WTC11 (cell line): ENCODE measurements around the gene TRIM62.

Source experiments
- ATF1 ChIP-seq: sonication (generic); formaldehyde crosslinking; IDR thresholded peaks from 2 replicates; pipeline ENCODE4 v1.8.1; 2023; ENCODE audit warnings: mild to moderate bottlenecking, moderate library complexity, missing genetic modification reagents
- ATF2 ChIP-seq: sonication (generic); formaldehyde crosslinking; IDR thresholded peaks from 2 replicates; pipeline ENCODE4 v1.8.1; 2022; ENCODE audit warnings: low read depth, missing genetic modification reagents, borderline replicate concordance
- E2F1 ChIP-seq: sonication (generic); formaldehyde crosslinking; IDR thresholded peaks from 2 replicates; pipeline ENCODE4 v1.8.0; 2022; ENCODE audit warnings: mild to moderate bottlenecking, missing genetic modification reagents
- ELF4 ChIP-seq: sonication (generic); formaldehyde crosslinking; IDR thresholded peaks from 2 replicates; pipeline ENCODE4 v1.8.1; 2022; ENCODE audit warnings: low read depth, mild to moderate bottlenecking, moderate library complexity, missing genetic modification reagents
- NR3C1 ChIP-seq: sonication (generic); formaldehyde crosslinking; conservative IDR thresholded peaks from 2 replicates; pipeline ENCODE4 v1.8.1; 2023; ENCODE audit warnings: low read depth, mild to moderate bottlenecking, missing genetic modification reagents
- ZNF121 ChIP-seq: sonication (generic); formaldehyde crosslinking; IDR thresholded peaks from 2 replicates; pipeline ENCODE4 v1.8.0; 2023; ENCODE audit warnings: missing genetic modification reagents
- ZNF416 ChIP-seq: fragments of 250-450 bp; sonication (Bioruptor Pico); IDR thresholded peaks from 2 replicates; pipeline ENCODE4 v1.9.0; 2021; ENCODE audit warnings: mild to moderate bottlenecking, inconsistent platforms
- TF ChIP-seq, protein P1 (sequence below): fragments of 200-600 bp; IDR thresholded peaks from 2 replicates; pipeline ENCODE4 v1.8.0; 2022; ENCODE audit warnings: antibody characterized with exemption

DNA sequence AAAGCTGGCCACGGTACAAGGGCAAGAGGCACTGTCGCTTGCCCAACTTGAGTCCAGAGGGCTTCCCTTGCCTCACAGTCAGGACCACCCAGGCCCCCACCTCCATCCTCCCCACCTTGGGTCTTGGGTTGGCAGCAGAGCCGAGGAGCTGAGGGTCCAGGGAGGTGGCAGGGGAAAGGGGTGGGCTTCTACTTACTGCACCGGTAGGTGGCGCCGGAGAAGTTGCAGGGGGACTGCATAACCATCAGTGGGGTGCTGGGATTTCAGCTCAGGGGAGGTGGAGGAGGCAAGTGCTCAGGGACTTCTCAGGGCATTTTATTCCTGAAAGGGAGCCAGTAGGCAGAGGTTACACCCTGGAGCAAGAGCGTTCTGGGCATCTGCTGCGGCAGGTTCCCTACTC, 44.0 kb downstream of the TRIM62 start:
- TF ChIP-seq E2F1 (CRISPR knock-in tag) (no peak), ZNF416 (no peak), ZNF121 (no peak), ELF4 (CRISPR knock-in tag) (no peak), NR3C1 (CRISPR knock-in tag) (no peak), ATF2 (CRISPR knock-in tag) (no peak), ATF1 (no peak)
- TF ChIP-seq, protein P1, sequence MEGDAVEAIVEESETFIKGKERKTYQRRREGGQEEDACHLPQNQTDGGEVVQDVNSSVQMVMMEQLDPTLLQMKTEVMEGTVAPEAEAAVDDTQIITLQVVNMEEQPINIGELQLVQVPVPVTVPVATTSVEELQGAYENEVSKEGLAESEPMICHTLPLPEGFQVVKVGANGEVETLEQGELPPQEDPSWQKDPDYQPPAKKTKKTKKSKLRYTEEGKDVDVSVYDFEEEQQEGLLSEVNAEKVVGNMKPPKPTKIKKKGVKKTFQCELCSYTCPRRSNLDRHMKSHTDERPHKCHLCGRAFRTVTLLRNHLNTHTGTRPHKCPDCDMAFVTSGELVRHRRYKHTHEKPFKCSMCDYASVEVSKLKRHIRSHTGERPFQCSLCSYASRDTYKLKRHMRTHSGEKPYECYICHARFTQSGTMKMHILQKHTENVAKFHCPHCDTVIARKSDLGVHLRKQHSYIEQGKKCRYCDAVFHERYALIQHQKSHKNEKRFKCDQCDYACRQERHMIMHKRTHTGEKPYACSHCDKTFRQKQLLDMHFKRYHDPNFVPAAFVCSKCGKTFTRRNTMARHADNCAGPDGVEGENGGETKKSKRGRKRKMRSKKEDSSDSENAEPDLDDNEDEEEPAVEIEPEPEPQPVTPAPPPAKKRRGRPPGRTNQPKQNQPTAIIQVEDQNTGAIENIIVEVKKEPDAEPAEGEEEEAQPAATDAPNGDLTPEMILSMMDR = peak; percentile 61
